Left lung (tissue), 10 donors: ENCODE data around the gene CD82. TPM values are rescaled to one million over a fixed set of nuclear protein-coding genes. Genes with fewer than 3 reads are reported as not detected.

Experiments
- ATAC-seq: fragments of 200-7000 bp; cut with Tn5 transposase; one replicate; pipeline ENCODE4 v1.9.1; 2020; ENCODE audit warnings: moderate library complexity
- DNase-seq, 4 donors: peaks; one replicate each; pipeline ENCODE4 v3.0.0-alpha.2; 2013 to 2020
- H3K27ac ChIP-seq, 2 donors: fragments of 200-600 bp; sonication (generic) in 1 of 2; one replicate each; pipeline versions ENCODE4 v1.5.0 to v1.8.0; 2020 to 2021
- H3K27me3 ChIP-seq, 2 donors: fragments of 200-600 bp; sonication (generic) in 1 of 2; one replicate each; pipeline versions ENCODE4 v1.5.0 to v1.8.0; 2020 to 2021
- H3K36me3 ChIP-seq, 2 donors: fragments of 200-600 bp; sonication (generic) in 1 of 2; one replicate each; pipeline versions ENCODE4 v1.5.0 to v1.8.0; 2020 to 2021
- H3K4me1 ChIP-seq, 2 donors: fragments of 200-600 bp; one replicate each; pipeline ENCODE4 v1.8.0; 2021
- H3K4me3 ChIP-seq, 2 donors: fragments of 200-600 bp; sonication (generic) in 1 of 2; one replicate each; pipeline versions ENCODE4 v1.5.0 to v1.8.0; 2020 to 2021; ENCODE audit warnings: mild to moderate bottlenecking in 1 of 2
- H3K9me3 ChIP-seq, 2 donors: fragments of 200-600 bp; sonication (generic) in 1 of 2; one replicate each; pipeline versions ENCODE4 v1.5.0 to v1.8.0; 2020 to 2021
- CTCF ChIP-seq, 2 donors: fragments of 200-600 bp; sonication (generic) in 1 of 2; IDR thresholded peaks; one replicate each; pipeline versions ENCODE4 v1.5.0 to v1.8.0; 2021; ENCODE audit warnings: antibody characterized with exemption in 2 of 2
- intact Hi-C, 2 donors: fragments of 100-400 bp; cut with DNase I; formaldehyde crosslinking; loops; one replicate each; pipeline versions ENCODE4 v1.11.2 to v1.14.2; 2022
- polyA plus RNA-seq, 6 donors: library from polyadenylated mRNA; unstranded; fragments of 120-200 nt; gene quantifications; one replicate each; pipeline ENCODE4 v1.2.1, GENCODE V29; 2013; ENCODE audit not compliant: insufficient read length in 6 of 6
- total RNA-seq, 2 donors: library from RNA; stranded (reverse); fragmentation: NEBNext Ultra II Directional; extraction: Animal tissue kit (Norgen Biotek cat#: 25700); gene quantifications; one replicate each; pipeline ENCODE4 v1.2.1, GENCODE V29; 2021
- donor health status: DM: no; HTN: yes; CAD: no.
- donor health status: DM: no; HTN: no; CAD: no.

CD82 gene
- total and polyA plus RNA-seq, 8 donors, result 33.7 to 244 (median 54.6) TPM

GRCh38 chr11:44630511-44631210, 65.2 kb downstream of the CD82 start:
- Histone ChIP-seq H3K4me1 (peaks cover 9 to 42% of the 10 kb centered on the region in 2 donors), H3K36me3 (no peaks in the 10 kb centered on the region), H3K27me3 (peaks cover 0 to 22% of the 10 kb centered on the region in 2 donors), H3K27ac (no peak overlapping the region), H3K4me3 (no peak overlapping the region), H3K9me3 (no peaks in the 10 kb centered on the region)
- TF ChIP-seq CTCF (IDR thresholded peaks at IDR 0.05), result no peak
- ATAC-seq, result no peak
- no peak for DNase-seq
- intact Hi-C loops, result no loop called here

GRCh38 chr11:44631831-44632230, 66.4 kb downstream of the CD82 start:
- no peak for ATAC-seq
- H3K4me3 ChIP-seq, result no peak overlapping the region
- no peak for TF ChIP-seq CTCF (IDR thresholded peaks at IDR 0.05)
- H3K27me3 ChIP-seq, result peaks cover 0 to 22% of the 10 kb centered on the region in 2 donors
- intact Hi-C loops, result no loop called here
- no peaks in the 10 kb centered on the region for H3K9me3 ChIP-seq
- no peak for DNase-seq
- H3K36me3 ChIP-seq, result no peaks in the 10 kb centered on the region
- H3K4me1 ChIP-seq, result peaks cover 9 to 42% of the 10 kb centered on the region in 2 donors
- H3K27ac ChIP-seq, result no peak overlapping the region

- Histone ChIP-seq H3K27ac (no peak overlapping the region), H3K9me3 (no peaks in the 10 kb centered on the region), H3K36me3 (no peaks in the 10 kb centered on the region), H3K27me3 (peaks cover 0 to 22% of the 10 kb centered on the region in 2 donors), H3K4me1 (peaks cover 9 to 42% of the 10 kb centered on the region in 2 donors), H3K4me3 (no peak overlapping the region)
- DNase-seq (no peak), ATAC-seq (peak; percentile 71)
- intact Hi-C loops, result no loop called here
- TF ChIP-seq CTCF (IDR thresholded peaks at IDR 0.05), result peak; percentile 36 to 51
Observed at GRCh38 chr11:44632466-44633123, 67.1 kb downstream of the CD82 start.

- H3K4me3 ChIP-seq, result no peak overlapping the region
Observed at GRCh38 chr11:44633641-44634040, 68.2 kb downstream of the CD82 start.

More at GRCh38 chr11:44633641-44634040, 68.2 kb downstream of the CD82 start:
- Histone ChIP-seq H3K4me1 (peaks cover 5 to 40% of the 10 kb centered on the region in 2 donors), H3K9me3 (no peaks in the 10 kb centered on the region), H3K27me3 (peaks cover 0 to 22% of the 10 kb centered on the region in 2 donors), H3K27ac (no peak overlapping the region), H3K36me3 (no peaks in the 10 kb centered on the region)
- DNase-seq, result no peak
- intact Hi-C loops, result no loop called here
- no peak for TF ChIP-seq CTCF (IDR thresholded peaks at IDR 0.05)
- ATAC-seq, result no peak
